Retina (tissue), 1 donor: ENCODE data around the gene SP1.
A peak's percentile ranks its signal among the peaks of the same experiment; 100 is the strongest.
"Not testable (repeated sequence)": the region's sequence is repeated elsewhere in the genome, so short reads cannot be mapped to it uniquely, and the experiment has no call there.

ENCODE experiments used
- DNase-seq: peaks from one replicate; pipeline ENCODE4 v3.0.0-alpha.2; 2016

The SP1 gene

DNA sequence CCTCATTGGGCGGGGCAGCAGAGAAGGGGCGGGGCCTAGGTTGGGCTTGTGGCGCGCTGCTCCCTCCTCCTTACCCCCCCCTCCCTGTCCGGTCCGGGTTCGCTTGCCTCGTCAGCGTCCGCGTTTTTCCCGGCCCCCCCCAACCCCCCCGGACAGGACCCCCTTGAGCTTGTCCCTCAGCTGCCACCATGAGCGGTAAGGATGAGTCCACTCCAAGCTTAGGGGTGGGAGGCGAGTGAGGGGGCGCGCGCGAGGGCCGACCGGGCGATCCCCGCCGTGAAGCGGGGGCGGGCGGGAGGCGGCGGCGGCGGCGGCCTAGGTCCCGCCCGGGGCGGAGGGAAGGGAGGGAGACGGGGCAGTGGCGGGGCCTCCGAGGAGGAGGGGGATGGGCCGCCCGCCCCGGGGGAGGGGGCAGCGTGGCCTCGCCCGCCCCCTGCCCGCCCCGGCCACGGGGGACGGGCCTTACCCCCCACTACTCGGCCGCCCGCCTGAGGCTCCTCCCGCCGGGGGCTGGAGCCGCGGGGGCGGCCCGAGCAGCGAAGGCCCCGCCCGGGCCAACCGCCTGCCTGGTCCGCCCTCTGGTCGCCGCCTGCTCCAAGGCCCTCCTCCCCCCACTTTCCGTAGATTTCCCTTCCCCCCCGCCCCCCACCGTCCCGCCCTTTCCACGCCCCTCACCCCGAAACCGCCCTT, at the start of gene SP1:
Gene SP1, plus strand, starts transcription at position 73 of the 690 bp plus-strand sequence. Its CDS starts 116 bp downstream, at position 189.
- no peak for DNase-seq

- no peak for DNase-seq
Observed at GRCh38 chr12:53330671-53331070, 49.3 kb upstream of the SP1 start.

- DNase-seq, result not testable (repeated sequence)
Observed at GRCh38 chr12:53332339-53332738, 47.6 kb upstream of the SP1 start.

DNA sequence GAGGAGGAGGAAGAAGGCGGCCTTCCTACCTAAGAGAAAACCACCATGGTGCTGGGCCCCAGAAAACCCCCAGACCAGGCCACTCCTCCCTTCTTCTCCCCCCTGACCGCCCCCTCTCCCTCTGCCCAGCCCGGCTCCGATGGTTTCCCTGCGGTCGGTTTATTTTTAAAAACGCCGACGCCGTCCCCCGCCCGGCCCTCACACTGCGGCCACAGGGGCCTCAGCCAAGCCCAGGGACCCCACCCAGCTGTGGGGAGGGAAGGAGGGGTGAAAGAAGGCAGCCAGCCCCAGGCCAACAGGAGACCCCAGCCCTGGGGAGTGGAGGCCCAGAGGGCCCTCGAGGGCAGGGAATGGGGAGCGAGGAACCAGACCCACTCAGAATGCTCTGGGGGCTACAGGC, 47.2 kb upstream of the SP1 start:
- no peak for DNase-seq

DNA sequence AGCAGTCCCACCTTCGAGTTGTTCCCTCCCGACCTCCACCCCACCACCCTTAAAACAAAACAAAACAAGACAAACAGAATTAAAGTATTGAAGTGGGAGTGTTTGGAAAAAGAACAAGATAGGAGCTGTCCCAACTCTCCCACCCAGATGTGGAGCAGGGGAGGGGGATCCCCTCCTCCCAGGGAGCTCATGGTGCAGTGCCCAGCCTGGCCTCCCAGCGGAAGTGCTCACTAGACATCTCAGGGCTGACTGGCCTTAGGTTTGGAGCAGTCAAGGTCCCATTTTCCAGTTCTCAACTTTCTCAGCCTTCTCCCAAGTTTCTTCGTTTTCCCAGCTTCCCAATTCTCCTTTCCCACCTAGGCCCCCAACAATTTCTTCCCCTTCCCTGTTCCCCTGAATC, 46.7 kb upstream of the SP1 start:
- no peak for DNase-seq

DNA sequence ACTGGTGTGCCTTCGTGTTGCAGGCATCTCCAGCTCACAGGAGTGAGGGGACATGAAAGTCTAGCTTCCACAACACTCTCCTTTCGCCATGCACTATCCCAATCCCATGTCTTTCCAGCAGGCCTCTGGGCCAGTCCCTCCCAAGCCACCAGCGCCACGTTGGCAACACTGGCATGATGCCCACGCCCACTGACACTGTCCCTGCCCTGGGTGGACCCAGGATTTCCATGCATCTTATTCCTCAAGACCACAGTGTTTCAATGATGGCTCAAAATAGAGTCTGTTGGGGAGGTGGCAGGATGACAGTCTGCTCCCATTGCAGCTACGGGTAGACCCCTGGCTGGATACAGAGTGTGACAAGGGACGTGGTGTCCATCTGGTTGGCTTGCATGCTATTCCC, 46.1 kb upstream of the SP1 start:
- no peak for DNase-seq

DNA sequence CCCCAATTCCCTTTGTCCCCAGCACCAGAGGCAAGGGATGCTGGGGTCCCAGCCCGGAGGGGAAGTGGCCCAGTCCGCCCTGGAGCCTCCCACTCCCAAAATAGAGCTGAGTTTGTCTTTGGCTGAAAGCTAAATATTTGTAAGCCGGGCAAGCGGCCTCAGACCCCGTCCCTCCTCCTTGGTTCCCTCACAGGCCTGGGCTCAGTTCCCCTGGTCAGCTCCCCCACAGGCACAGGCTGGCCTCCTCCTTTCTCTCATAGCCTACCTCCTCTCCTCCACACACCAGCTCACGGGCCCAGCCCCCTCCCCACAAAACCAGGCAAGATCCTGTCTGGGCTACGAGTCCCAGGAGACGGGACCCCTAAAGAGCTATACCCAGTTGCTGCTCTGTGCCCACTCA, 45.2 kb upstream of the SP1 start:
- no peak for DNase-seq

- peak; percentile 42 for DNase-seq
Observed at GRCh38 chr12:53336181-53336681, 43.7 kb upstream of the SP1 start, which contains the start of gene SP7. TSS of gene SP7 (minus strand) at chr12:53336354. CDS start at chr12:53335646, 708 bp downstream.

DNA sequence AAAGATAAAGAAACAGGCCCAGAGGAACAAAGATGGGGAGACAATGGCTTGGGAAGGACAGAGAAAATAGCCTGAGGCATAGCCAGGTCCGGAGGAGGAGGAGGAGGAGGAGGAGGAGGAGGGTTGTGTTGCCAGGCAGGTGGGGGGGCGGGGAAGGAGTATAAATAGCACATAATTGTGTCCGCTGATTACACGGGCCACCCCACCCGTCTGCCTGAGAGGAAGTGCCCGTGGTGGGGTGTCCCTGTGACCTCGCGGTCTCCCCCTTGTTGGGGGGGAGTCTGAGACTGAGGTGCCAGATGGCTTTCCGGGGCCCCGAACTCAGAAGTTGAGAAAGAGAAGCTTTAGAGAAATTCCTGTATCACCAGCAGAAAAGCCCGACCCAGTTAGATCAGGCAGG, 42.0 kb upstream of the SP1 start:
- DNase-seq, result no peak

GRCh38 chr12:53338916-53339315, 41.1 kb upstream of the SP1 start:
- DNase-seq, result no peak

DNA sequence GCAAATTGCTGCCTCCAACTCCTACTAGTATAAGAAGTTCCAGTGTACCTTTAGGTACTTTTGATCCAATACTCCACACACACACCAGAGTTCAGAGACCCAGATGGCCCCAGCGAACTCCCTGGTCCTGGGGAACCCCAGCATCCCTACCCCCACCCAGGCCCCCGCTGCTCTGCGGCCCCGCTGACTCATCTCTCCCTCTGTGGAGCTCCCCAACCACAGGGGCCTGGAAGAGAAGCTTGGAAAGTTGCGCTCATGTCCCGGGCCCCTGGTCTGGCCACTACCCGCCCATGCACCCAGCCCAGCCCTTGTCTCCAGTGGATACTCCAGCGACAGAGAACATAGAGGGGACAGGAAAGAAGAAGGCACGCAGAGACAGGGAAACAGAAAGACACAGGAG, 39.6 kb upstream of the SP1 start:
- no peak for DNase-seq

- DNase-seq, result no peak
Observed at GRCh38 chr12:53343449-53343848, 36.5 kb upstream of the SP1 start.

DNA sequence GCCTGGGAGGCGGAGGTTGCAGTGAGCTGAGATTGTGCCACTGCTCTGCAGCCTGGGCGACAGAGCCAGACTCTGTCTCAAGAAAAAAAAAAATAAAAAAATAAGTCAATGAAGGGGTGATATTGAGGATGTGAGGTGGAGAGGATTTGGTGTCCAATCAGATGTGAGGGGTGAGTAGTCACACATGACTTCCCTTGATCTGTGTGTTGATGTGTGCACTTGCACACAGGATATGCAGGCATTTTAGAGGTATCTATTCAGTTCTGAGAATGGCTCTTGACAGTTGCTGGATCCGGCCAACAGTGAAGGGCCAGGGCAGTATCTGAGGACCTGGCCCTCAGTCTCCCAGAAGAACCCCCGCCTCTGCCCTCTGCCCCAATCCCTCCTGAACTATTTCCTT, 36.0 kb upstream of the SP1 start:
- DNase-seq, result no peak

- no peak for DNase-seq
Observed at GRCh38 chr12:53344487-53344823, 35.5 kb upstream of the SP1 start.

DNA sequence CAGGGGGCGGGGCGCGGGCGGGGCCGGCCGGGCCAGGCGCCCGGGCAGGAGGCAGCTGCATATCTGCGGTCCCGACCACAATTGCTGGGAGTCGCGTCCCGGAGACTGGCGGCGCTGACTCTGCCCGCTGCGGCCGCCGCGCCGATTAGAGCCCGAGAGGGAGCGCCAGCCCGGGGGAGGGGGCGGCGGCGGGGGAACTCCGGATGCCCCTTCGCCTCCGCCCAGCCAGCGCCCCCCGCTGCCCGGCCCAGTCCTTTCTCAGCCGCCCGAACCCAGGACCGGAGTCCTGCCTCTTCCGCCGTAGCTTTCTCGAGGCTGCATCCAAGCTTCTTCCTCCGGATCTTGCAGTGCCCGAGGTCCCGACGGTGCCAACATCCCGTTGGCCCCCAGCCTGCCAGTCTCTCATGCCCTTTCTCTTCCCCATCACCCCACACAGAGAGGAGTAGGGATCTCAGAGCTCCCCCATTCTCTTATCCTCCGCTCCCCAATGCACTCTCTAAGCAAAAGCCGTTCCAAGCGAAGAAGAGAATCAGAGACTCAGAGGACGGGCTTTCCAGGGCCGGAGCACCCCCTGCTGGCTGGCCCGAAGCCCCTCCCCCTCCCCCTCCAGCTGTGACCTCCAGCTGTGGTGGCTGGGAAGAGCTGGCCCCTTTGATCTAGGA, 35.0 kb upstream of the SP1 start:
- peak; percentile 87 for DNase-seq

- DNase-seq, result peak; percentile 39
Observed at GRCh38 chr12:53345486-53346188, 34.3 kb upstream of the SP1 start.

- no peak for DNase-seq
Observed at GRCh38 chr12:53346491-53346890, 33.5 kb upstream of the SP1 start.

- no peak for DNase-seq
Observed at GRCh38 chr12:53347905-53348304, 32.1 kb upstream of the SP1 start.

- peak; percentile 88 for DNase-seq
Observed at GRCh38 chr12:53352331-53353256, 27.4 kb upstream of the SP1 start.

GRCh38 chr12:53353257-53353655, 26.7 kb upstream of the SP1 start:
- no peak for DNase-seq

DNA sequence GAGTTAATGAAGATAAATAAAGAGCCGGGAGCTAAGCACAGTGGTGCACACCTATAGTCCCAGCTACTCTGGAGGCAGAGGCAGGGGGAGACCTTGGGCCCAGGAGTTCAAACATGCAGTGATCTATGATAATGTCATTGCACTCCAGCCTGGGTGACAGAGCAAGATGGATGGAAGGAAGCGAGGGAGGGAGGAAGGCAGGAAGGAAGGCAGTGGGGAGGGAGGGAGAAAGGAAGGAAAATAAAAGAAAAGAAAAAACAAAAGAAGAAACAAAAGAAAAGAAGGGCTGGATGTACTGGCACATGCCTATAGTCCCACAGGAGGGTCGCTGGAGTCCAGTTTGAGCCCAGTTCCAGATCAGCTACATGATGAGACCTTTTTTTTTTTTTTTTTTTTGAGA, 24.9 kb upstream of the SP1 start:
- DNase-seq, result no peak

- no peak for DNase-seq
Observed at GRCh38 chr12:53358836-53359419, 21.0 kb upstream of the SP1 start.
